ENCODE results near the gene C4orf36.

DNA sequence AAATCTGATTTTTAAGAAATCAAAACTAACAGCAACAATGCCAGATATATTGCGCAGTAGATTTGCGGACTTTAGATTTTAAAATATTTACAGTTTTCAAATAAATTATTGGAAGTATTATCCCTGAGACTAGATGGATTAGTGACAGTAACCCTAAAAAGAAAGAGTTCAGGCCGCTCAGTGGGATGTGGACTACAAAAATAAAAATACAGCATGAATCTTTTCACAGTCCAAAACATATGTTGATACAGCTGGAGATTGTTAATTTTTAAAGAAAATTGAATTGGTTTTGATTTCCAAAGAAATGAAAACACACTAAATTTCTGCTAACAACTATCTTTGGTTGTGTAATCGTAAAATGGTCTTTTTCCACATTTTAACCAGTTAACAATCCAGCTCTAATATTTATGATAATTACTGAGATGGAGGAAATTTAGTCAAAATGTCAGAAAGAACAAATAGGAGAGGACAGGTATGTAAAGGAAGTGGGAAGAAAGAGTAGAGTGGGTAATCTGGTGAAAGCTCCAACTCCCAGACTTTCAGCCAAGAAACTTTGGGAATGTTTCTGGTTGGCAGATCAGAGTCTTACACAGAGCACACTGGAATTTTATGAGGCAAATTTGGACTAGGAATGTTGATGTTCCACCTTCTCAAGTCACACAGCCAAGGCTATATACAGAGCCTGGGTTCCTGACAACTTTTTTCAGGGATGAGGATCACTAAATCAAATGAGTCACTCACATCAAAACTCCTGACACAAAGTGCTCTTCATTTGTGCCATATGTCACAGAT is 15.1 kb downstream of the C4orf36 start:
- TF ChIP-seq CTCF (IDR thresholded peaks at IDR 0.05) = no peak
- no peak for TF ChIP-seq POLR2A (IDR thresholded peaks at IDR 0.05)
